ENCODE results near the gene SPG11. TPM values are rescaled to one million over a fixed set of nuclear protein-coding genes. Genes with fewer than 3 reads are reported as not detected.

The SPG11 gene
- total RNA-seq = 25.9 and 28.2 TPM in 2 replicates

DNA sequence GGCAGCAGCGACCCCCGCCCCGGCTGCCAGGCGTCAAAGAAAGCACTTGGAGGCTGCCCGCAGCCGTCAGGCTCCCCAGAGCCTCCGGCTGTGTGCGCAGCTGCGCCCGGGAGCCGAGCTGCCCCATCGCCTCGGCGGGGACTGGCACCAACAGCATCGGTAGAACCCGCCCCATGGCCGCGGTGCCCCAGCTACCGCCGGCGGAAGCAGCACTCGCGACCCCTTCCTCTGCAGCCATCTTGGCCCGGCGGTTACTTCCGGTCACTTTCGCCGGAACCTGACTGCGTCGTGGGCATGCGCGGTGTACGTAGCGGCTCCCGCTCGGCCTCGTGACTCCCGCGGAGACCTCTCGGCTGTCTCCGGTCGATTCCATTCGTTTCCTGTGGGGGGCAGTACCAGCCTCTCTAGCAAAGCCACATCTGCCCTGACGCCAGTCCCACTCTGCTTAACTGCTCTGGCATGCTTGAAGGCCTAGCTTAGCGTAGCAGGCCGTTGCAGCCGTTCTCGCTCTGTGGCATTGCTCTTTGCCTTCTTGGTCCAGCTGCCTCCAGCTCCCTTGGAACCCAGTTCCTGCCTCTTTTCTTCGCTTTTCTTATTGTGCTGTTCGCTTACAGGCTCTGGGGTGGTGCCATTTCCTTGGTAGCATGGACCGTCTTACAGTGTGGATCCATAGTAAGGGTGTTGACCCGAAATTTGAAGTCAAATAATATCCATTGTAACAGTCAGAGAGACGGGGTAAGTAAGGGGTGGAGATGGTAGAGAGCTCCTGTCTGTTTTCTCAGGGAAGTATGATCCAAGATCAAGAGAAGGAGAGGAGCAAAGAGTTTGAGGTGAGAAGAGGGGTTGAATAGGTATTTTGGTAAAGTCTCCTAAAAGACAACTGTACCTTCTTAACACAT lies at the start of gene SPG11:
SPG11 (minus strand) TSS at position 253 of the 899 bp plus-strand sequence; CDS start at position 238, 15 bp downstream.

DNA sequence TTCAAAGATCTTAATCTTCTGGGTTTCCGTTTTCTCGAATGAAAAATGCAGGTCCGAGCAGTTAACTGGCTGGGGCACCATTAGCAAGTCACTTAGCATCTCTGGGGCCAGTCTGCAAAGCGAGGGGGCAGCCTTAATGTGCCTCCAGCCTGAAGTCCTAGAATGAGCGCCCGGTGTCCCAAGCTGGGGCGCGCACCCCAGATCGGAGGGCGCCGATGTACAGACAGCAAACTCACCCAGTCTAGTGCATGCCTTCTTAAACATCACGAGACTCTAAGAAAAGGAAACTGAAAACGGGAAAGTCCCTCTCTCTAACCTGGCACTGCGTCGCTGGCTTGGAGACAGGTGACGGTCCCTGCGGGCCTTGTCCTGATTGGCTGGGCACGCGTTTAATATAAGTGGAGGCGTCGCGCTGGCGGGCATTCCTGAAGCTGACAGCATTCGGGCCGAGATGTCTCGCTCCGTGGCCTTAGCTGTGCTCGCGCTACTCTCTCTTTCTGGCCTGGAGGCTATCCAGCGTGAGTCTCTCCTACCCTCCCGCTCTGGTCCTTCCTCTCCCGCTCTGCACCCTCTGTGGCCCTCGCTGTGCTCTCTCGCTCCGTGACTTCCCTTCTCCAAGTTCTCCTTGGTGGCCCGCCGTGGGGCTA lies 47.8 kb upstream of the SPG11 start, which contains the start of the genes B2M and PATL2:
B2M (plus strand) TSS at position 422 of the 647 bp plus-strand sequence; CDS start at position 452, 30 bp downstream.
PATL2 (minus strand) TSS at position 228 of the 647 bp plus-strand sequence. CDS start 34,833 bp downstream, outside the sequence.

GRCh38 chr15:44536962-44537734 lies 126.3 kb downstream of the SPG11 start, which contains the start of gene EIF3J:
Gene EIF3J (plus strand): TSS chr15:44537147. CDS start chr15:44537195, 48 bp downstream.

Other genes starting within 250 kb of the SPG11 start
- 16.9 and 20.9 TPM in 2 replicates for gene CTDSPL2, start 236.0 kb downstream of the SPG11 start, total RNA-seq
- gene EIF3J, start 126.5 kb downstream of the SPG11 start, total RNA-seq = 33.9 and 36.4 TPM in 2 replicates
- 0.10 and 0.12 TPM in 2 replicates for gene PATL2, start 47.7 kb upstream of the SPG11 start, total RNA-seq
- 3,479 and 3,733 TPM in 2 replicates for gene B2M, start 47.9 kb upstream of the SPG11 start, total RNA-seq
- gene TRIM69, start 72.9 kb upstream of the SPG11 start, total RNA-seq = 7.9 and 10.1 TPM in 2 replicates

Measured in cardiac ventricle fibroblast (primary cell).